Activated CD8-positive, alpha-beta memory T cell treated with anti-CD3 and anti-CD28 coated beads for 24 hours (primary cell): ENCODE results near the gene AGPAT1.
A peak's percentile ranks its signal among the peaks of the same experiment; 100 is the strongest.

ENCODE experiments used
- DNase-seq: peaks from one replicate; pipeline ENCODE4 v3.0.0-alpha.2; 2020

AGPAT1 gene

DNA sequence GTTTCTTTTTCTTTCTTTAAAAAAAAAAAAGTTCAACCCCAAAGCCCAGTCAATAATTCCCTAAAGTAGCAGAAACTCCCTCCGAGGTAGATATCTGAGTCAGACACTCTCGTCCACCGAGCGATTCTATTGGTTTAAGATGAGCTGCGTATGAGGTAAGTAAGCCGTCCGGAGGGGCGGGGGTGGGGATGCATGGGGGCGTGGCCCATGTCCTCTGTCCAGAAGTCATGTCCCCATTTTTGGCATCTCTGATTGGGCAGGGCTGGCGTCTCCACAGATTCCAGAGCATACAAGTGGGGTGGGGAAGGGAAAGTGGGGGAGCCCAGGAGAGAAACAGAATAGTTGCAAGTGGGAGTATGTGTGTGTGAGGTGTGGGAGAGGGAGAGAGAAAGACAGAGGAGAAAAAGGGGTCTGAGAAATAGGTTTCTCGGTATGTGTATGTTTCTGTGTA, 9.8 kb upstream of the AGPAT1 start:
- DNase-seq = peak; percentile 71

DNA sequence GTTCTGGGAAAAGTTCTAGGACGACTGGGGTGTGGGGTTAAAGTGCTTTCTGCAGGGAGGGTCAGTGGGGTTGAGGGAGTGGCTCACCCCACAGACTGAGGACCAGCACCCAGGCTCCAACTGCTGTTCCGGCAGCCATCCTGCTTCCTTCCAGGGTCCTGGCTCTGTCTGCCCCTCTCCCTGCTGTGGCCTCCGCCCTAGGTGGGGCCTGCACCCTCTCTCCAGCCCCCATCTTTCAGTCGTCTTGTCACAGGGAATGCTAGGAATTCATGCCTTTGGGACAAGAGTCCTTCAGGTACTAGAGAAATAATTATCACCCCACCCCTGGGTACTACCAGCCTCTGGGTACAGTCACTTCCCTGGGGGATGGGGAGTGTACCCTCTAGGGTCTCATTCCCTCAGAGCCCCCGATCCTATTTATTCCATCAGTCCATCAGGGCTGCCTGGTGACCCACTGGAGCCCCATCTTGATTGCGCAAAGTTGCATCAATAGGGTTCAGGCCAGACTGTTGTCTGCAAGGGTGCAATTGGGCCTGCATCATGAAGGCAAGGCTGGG, 8.3 kb upstream of the AGPAT1 start, which contains the start of gene AGER:
Gene AGER (minus strand): TSS at position 170 of the 557 bp plus-strand sequence. CDS start 31 bp downstream, at position 139.
- DNase-seq = peak; percentile 56

DNA sequence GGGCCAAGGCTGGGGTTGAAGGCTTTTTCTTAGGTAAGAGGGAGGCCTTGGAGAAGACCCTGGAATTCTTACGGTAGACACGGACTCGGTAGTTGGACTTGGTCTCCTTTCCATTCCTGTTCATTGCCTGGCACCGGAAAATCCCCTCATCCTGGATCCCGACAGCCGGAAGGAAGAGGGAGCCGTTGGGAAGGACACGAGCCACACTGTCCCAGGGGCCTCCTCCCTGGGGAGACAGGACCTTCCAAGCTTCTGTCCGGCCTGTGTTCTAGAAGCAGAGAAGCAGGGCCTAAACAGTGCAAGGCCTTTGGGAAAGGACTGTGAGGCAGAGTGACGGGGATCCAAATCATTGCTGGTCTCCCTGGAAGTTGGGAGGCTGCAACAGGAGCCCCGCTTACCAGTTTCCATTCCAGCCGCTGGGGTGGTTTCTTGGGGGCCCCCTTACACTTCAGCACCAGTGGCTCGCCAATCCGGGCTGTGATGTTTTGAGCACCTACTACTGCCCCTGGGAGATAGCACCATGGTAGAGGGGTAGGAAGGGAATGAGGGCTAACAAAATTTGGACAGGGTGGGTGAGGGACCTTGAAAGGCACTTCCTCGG, 7.7 kb upstream of the AGPAT1 start:
- no peak for DNase-seq

DNA sequence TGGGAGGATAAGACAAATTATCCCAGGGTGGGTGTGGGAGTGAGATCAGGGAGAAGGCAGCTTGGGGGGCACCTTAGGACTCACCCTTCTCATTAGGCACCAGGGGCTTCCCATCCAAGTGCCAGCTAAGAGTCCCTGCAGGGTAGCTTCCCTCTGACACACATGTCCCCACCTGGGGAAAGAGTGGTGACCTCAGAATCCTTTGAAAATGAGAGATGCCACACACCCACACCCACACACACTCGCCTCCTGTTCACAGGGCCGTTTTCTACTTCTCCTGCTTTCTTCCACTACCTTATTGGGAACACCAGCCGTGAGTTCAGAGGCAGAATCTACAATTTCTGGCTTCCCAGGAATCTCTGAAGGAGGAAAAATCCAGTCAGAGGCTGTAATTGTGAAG, 7.1 kb upstream of the AGPAT1 start:
- peak; percentile 55 for DNase-seq

DNA sequence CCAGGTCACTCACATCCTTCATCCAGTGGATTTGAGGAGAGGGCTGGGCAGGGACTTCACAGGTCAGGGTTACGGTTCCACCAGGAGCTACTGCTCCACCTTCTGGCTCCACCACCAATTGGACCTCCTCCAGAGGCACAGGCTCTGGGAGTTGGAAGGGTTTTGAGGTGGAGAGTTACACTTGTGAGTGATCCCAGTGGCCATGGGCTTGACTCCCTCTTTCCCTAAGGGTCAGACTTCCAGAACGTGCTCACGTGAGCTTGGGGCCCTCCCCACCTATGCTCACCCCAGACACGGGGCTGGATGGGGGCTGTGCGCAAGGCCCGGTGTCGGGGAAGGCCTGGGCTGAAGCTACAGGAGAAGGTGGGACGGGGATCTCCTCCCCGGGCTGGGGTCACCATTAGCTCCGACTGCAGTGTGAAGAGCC, 6.7 kb upstream of the AGPAT1 start:
- no peak for DNase-seq

DNA sequence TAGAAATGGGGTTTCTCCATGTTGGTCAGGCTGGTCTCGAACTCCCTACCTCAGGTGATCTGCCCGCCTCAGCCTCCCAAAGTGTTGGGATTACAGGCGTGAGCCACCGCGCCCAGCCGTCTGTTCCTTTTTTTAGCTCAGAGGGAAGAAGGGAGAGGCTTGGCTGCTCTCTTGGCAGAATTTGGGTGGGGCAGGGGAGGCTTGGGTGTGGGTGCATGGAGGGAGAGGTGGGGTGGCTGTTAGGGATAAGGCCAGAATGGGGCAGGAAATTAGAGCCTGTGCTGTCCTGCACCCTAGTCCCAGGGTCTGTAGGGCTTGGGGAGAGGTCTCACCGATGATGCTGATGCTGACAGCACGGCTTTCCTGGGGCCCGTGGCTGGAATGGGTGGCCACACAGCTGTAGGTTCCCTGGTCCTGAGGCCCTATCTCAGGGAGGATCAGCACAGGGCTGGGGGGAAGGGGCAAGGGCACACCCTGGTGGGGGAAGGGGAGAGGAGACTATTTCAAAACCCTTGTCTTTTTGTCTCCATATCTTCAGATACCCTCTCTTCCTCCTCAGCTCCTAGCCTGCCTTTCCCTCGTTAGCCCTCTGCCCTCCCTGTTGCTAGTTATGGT, 6.1 kb upstream of the AGPAT1 start:
- no peak for DNase-seq

DNA sequence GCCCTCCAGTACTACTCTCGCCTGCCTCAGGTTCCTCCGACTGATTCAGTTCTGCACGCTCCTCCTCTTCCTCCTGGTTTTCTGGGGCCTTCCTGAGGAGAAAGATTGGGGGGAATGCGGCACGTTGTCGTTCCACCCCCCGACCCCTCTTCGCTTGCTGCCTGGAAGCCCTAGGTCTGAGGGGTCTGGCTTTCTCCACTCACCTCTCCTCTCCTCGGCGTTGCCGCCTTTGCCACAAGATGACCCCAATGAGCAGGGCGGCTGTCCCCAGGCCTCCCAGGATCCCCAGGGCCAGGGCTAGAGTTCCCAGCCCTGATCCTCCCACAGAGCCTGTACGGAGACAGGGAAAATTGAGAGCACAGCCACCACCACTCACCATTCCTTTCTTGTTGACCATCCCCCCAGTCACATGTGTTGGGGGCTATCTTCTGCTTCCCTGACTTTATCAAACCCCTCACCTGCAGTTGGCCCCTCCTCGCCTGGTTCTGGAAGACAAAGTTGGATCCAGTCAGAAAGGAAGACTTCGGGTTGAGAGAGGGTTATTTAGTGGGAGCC, 5.3 kb upstream of the AGPAT1 start:
- DNase-seq = no peak

DNA sequence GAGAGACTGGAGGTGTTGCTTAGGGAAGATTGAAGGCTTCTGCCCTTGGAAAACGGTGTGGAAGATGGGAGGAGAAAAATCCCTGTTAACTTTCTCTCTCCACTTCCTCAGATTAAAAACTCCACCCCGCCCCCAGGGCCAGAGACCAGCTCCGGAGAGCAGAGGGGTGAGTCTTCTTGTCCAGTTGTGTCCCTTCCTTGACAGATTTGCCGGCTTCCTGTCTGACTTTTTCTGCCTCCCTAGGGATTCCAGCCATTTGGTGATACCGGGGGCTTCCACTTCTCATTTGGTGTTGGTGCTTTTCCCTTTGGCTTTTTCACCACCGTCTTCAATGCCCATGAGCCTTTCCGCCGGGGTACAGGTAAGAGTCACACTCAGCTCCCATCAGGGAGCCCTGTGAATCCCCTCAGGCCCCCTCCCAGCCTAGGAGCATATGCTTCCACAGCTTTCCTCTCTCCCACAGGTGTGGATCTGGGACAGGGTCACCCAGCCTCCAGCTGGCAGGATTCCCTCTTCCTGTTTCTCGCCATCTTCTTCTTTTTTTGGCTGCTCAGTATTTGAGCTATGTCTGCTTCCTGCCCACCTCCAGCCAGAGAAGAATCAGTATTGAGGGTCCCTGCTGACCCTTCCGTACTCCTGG, 4.0 kb upstream of the AGPAT1 start:
- DNase-seq = no peak

DNA sequence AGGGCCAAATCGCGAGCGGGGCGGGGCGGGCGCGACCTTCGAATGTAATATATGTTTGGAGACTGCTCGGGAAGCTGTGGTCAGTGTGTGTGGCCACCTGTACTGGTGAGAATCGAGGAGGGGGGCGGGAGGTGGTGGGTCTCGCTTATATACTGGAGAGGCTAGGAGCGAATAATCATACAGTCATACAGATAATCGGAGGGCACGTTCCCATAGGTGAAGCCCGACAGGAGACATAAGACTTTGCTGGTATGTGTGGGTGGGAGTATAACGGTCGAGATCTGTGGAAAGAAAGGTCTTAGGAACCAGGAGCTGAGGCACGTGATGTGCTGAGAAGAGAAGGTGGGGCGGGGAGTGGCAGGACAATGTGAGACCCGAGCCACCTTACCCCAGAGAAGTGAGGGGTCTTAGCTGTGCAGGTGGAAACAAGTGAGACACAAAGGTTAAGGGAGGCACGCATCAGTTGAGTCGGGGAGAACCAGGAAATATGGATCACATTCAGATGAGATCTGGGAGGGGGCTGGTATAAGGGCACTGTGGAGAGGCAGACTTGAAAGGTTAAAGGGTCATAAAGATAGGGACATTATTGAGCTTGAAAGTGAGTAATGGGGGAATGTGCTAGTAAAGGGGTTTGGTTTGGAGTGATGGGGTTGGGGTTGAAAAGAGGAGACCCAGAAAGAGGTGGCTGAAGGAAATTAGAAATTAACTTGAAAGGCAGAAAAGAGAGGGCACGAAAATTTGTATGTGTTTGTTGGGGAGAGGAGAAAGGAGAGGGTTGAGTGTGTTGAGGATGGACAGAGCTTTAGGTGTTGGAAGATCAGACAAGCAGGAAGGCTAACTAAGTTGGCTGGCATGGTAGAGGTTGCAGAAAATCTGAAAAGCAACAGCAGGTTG, 2.9 kb upstream of the AGPAT1 start:
- DNase-seq = peak; percentile 85

DNA sequence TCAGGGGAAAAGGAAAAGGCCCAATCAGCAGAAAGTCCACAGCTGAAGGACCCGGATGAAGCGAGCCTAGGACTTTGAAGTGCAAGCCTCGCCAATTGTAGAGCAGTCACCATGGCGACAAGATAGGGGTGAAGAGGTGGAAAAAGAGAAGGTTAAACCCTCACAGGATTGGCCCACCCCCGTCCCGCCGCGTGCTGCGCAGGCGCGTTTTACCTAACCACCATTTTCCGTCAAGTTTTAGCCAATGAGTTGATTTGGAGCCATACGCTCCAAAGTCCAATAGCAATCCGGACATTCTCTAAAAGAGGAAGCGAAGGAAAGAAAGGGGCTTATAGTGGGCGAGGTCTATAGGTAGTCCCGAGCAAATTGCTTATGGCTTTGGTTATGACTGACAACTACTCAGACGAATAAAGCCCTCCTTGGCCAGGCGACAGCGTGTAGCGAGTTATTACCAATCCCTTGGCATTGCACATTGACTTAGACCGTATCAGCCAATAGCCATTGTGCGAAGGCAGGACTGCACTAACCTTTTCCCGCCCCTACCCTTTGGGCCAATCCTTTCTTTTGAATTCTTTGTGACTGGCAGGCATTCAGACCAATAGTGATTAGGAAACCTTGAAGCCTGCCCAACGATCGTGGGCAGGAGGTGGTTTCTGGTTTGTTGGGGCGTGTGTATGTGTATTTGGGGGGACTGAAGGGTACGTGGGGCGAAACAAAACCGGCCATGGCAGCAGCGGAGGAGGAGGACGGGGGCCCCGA, 2.1 kb upstream of the AGPAT1 start, which contains the start of gene RNF5:
Gene RNF5 (plus strand): TSS at position 618 of the 759 bp plus-strand sequence. CDS start 107 bp downstream, at position 725.
- DNase-seq = peak; percentile 91

DNA sequence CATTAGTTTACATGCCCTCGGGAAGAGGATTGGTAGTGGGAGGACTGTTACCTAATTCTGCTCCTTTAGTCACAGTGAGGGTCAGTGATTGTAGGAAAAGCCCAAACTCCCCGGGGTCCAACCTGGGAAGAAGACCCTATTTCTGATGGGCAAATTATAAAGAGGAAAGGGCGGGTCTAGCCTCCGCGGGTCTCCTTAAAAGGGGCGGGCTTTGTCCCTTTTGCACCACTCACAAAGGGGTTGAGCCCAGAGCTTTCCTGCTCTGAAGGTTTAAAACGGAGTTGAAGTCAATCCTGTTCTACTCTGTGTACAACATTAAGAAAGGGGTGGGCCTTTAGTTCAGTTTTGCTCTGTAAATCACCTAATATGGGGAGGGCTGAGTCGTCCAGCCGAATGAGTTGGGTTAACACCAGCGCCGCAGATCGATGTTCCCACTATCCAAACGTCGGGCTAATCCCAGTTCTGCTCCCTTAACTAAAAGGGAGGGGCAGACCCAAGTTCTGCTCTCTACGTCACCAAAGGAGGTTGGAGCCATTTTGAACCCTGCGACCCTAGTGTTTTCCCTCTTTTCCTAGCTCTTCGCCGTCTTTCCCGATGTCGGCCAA, 1.4 kb upstream of the AGPAT1 start:
- DNase-seq = no peak

DNA sequence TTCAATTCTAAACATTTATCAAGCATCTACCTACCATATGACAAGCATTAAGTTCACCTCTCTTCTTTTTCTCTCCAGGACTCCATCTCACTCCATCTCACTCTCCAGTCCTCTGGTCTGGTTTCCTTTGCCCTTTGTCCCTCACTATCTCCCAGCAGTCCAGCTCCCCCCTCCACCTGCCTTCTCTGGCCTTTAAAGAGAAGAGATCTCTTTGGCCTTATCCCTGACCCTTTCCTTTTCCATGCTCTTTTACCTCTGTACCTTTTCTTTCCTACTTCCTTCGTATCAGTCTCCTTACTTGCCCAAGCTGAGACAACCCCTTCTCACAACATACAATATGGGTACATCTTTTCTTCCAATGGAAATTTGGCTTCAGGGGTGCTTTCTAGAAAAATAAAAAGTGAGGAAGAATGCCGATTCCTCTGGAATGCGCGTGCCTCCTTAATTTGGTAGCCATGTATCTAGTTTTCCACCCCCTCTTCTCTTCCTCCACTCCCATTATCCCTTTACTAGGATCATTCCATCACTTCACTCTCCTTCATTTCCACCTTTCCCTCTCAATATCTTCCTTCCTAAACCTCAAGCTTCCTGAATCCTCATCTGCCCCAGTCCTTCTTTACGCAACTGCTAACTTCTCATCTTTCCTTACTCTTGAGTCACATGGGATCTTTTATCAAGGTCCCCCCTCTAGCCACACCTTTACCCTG, 745 bp upstream of the AGPAT1 start:
- no peak for DNase-seq

DNA sequence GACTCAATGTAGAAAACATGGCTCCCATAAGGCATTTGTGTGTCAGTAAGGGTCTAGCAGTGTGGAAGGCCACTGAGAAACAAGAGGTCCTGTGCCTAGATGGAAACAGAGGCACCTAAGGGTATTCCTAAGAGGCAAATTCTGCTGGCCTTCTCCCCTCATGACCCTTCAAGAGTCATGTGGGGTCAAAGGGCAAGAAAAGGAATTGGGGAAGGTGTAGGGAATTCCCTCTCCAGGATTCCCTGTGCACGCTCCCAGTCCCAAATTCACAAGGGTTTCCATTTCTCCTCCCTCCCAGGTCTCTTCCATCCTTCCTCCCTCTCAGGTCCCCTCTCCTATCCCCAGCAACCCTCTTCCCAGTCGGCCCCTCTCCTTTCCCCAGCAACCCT, 568 bp downstream of the AGPAT1 start:
- no peak for DNase-seq

DNA sequence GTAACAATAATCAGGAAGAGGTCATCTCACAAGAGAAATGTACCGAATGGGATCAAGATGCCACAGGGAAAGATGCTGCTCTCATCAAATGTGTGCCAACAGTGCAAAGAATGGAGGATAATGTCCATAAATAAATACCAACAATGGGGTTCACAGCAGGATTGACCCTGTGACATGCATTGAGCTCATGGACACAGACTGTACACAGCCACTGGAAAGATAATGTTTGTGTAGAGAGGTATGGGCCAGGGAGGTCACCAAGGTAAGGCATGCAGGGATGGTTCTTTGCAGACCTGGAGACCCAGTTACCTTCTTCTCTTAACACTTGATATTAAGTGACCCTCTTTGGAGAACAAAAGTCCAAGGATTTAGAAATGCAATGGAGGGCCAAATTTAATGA, 1.5 kb downstream of the AGPAT1 start:
- no peak for DNase-seq

DNA sequence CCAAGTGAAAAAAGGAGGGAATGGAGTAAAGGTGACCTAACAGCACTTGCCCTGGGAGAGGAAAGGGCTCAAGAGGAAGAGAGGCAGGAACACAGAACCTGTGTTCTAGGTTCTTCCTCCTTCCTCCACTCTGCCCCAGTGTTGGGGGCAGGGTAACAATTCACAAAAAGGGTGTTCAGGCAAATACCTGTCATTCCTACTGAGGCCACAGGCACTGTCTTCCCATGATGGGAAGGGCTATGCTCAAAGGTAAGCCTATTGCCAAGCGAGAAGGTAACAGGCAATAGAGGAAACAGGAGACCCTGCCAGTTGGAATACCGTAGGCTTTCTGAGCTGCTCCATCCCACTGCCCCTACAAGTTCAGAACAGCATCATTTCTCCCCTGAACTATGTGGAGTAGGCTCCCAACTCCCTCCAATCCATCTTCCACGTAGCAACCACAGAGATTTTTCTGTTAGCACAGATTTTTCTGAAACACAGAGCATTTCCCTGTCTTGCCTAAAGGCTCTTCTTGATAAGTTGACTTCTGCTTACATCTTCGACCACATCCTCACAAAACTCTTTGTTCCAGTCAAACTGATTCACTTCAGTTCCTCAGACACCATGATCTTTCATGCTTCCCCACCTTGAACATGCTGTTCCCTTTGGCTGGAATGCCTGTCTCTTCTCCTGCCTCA, 2.7 kb downstream of the AGPAT1 start:
- no peak for DNase-seq

DNA sequence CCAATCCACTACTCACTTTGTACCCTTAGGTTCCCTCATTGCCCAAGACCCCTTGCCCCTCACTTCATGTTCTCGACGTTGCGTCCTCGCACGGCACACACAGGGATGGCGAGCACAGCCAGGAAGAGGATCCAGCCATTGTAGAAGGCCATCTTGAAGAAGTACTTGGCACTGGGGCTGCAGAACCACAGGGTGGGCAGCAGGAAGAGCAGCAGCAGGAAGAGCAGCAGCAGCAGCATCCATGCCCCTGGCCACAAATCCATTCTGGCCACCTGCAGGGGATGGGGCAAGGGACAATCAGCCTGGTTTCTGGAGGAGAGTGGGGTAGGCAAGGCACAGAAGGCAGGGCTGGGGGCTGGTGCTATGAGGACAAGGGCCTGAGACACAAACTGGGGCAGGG, 4.7 kb downstream of the AGPAT1 start:
- DNase-seq = no peak

DNA sequence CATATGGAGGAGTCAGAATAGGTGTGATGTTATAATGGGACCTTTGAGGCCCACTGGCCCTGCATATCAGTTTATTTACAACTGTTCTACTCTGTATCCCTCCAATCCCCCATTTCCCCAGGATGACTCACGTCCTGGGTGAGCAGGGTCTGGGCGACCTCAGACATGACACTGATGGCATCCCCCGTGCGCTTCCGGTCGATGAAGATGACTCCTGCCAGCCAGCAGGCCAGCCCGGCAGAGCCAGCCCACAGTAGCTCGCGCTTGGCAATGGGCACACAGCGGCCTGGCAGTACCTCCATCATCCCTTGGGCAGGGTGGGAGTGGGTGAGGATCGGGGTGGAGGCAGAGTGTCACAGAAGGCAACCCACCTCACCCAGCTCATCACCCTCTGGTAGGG, 5.6 kb downstream of the AGPAT1 start:
- DNase-seq = no peak

DNA sequence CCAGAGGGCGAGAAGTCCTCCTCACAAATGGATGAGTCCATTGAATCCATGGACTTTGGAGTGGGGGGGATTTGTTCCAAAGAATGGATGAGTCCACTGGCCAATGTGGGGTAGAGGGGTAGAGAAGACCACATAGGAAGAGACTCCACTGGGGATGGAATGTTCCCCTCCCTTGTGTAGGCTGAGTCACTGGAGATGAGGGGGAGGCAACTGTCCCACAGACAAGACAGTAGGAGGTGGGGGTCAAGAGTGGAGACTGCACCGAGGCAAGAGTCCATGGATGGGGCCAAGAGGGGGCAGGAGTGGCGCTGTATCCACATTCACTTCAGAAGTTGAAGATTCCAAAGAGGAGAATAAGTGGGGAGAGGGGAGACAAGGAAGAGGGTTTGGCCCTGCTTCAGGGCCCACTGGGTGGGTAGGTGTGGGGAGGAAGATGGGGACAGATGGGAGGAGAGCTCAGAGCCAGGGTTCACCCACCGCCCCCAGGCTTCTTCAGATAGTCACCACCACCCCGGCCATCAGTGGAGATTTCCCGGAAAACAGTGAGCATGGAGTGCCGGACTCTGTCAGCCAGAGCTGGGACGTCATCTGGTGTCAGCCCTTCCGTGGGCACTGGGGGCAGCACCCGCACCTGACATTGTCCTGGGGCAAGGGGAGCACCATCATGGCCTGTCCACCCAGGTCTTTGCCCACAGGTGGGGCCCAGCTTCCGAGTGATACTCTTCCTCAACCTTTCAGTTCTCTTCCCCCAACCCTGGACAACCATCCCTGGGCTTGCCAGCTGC, 6.9 kb downstream of the AGPAT1 start:
- no peak for DNase-seq

DNA sequence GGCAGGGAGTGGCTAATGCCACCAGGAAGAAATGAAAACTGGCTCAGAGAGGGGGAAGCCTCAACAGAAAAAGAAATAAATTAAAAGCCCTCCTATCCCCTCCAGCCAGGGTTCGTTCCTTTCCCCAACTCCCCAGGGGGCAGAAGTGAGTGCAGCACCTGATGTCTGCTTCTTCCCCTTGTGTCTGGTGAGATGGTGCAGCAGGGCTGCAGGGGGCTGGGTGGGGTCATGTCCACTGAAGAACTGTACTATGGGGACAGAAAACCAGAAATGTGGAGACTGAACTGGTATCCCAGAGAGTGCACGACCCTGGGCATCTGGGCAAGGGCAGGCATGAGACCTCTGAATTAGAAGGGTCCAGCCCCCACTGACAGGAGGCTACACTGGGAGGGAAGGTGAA, 7.5 kb downstream of the AGPAT1 start:
- DNase-seq = no peak
